ENCODE measurements around the gene SLC25A17. TPM values are rescaled to one million over a fixed set of nuclear protein-coding genes. Genes with fewer than 3 reads are reported as not detected.
"Not testable (repeated sequence)": the region's sequence is repeated elsewhere in the genome, so short reads cannot be mapped to it uniquely, and the experiment has no call there.

The SLC25A17 gene
- polyA plus RNA-seq, 1 experiment = 16.7 TPM

DNA sequence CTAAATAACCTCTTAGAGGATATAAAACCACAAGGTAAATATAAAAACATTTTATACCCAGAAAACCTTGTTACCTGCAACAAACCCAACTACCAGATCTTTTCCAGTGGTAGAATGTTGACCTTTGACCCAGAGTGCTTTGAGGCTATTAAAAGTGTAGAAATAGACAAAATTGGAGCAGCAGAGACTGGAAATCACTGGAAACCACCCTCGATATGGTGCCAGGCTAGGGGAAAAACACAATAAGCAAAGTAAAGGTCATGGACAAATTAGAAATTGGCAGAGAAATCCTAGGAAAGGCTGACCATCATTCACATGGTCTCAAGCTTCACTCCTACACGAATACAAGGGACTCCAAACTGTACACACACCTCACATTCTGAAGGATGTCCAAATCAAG lies 26.7 kb downstream of the SLC25A17 start:
- no peak overlapping the region for H3K4me3 ChIP-seq (ENCODE audit: low read depth, low read length)
- TF ChIP-seq CTCF (IDR thresholded peaks at IDR 0.05; ENCODE audit: insufficient read depth, low read depth, low read length) = no peak
- no peaks in the 10 kb centered on the region for H3K36me3 ChIP-seq (ENCODE audit: control insufficient read depth, insufficient read depth, low read length)
- CTCF ChIA-PET = no interaction called here
- no peaks in the 10 kb centered on the region for H3K27me3 ChIP-seq (ENCODE audit: control insufficient read depth, insufficient read depth, low read length)
- POLR2A ChIA-PET = no interaction called here
- DNase-seq (ENCODE audit: low read depth) = no peak

DNA sequence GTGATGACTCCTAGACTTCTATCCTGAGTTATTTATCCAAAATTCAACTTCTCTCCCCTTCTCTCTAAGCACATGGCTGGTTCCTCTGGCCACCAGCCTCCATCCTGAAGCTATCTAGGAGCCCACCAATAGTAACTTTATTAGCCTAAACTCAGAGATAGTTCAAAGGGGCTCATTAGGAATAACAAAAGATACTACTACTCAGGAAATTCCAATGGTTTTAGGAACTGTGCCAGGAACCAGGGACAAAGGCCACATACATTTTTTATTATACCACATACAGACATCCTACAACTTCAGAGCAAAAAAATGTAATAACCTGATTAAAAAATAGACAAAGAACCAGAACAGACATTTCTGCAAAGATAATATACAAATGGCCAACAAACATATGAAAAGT lies 27.9 kb downstream of the SLC25A17 start:
- H3K4me3 ChIP-seq (ENCODE audit: low read depth, low read length) = no peak overlapping the region
- CTCF ChIA-PET = no interaction called here

GRCh38 chr22:40789131-40789530 lies 30.0 kb downstream of the SLC25A17 start:
- POLR2A ChIA-PET = no interaction called here
- no peak for TF ChIP-seq CTCF (IDR thresholded peaks at IDR 0.05; ENCODE audit: insufficient read depth, low read depth, low read length)
- no peak overlapping the region for H3K4me3 ChIP-seq (ENCODE audit: low read depth, low read length)
- no peaks in the 10 kb centered on the region for H3K27me3 ChIP-seq (ENCODE audit: control insufficient read depth, insufficient read depth, low read length)
- CTCF ChIA-PET = no interaction called here
- H3K36me3 ChIP-seq (ENCODE audit: control insufficient read depth, insufficient read depth, low read length) = no peaks in the 10 kb centered on the region
- DNase-seq (ENCODE audit: low read depth) = no peak

More for the DNA sequence above, 27.9 kb downstream of the SLC25A17 start:
- POLR2A ChIA-PET = no interaction called here
- H3K27me3 ChIP-seq (ENCODE audit: control insufficient read depth, insufficient read depth, low read length) = no peaks in the 10 kb centered on the region
- DNase-seq (ENCODE audit: low read depth) = no peak
- no peaks in the 10 kb centered on the region for H3K36me3 ChIP-seq (ENCODE audit: control insufficient read depth, insufficient read depth, low read length)
- TF ChIP-seq CTCF (IDR thresholded peaks at IDR 0.05; ENCODE audit: insufficient read depth, low read depth, low read length) = no peak

DNA sequence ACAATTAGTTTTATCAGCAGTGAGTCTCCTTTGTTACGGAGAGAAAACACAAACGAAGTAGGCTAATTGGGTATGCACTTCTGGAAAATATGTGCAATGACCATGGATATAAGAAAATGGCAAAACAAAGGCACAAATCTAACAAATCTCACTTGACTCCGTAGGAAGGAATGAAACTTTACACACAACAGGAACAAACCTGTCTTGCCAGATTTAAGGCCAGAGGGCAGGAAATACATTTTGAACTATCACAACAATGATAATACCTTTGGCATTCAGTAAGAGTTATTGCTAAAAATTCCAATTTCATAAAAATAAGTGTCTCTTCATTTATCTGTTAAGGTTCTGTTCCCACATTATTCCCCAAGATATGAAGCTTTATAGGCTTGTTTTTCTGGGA lies 36.6 kb downstream of the SLC25A17 start:
- Histone ChIP-seq H3K36me3 (ENCODE audit: control insufficient read depth, insufficient read depth, low read length) (peaks cover 1% of the 10 kb centered on the region; the same call in 1 of the 2 replicates), H3K27me3 (ENCODE audit: control insufficient read depth, insufficient read depth, low read length) (no peaks in the 10 kb centered on the region), H3K4me3 (ENCODE audit: low read depth, low read length) (no peak overlapping the region)
- CTCF ChIA-PET = no interaction called here
- TF ChIP-seq CTCF (IDR thresholded peaks at IDR 0.05; ENCODE audit: insufficient read depth, low read depth, low read length) = no peak
- no peak for DNase-seq (ENCODE audit: low read depth)
- POLR2A ChIA-PET = no interaction called here

GRCh38 chr22:40781749-40782148 lies 37.4 kb downstream of the SLC25A17 start:
- ChIA-PET POLR2A (interaction anchor here (0.5 to 0.7 kb wide), 2 partner anchors 426 to 488 kb away, joined by 3 to 12 read pairs; no protein-coding TSS in a partner anchor), CTCF (interaction anchor here (0.7 kb wide), 1 partner anchor 26 kb away, joined by 4 read pairs; no protein-coding TSS in a partner anchor)
- DNase-seq (ENCODE audit: low read depth) = not testable (repeated sequence)

DNA sequence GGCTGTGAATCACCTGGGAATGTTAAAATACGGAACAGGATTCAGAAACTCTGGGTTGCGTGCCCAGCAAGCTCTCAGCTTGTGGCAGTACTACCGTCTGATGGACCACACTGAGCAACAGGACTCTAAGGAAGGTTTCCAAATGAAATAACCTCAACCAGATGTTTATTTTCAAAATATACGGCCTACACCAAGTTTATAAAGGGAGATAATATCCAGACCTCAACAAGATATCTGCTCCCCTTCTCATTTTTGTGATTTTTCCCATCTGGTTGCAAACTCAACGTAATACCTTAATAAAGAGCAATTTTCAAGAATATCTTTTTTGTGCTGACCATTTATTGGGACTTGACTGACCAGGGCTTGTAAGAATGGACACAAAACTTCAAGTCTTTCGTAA lies 49.4 kb downstream of the SLC25A17 start:
- no peak for DNase-seq (ENCODE audit: low read depth)
- peaks cover 5% of the 10 kb centered on the region for H3K36me3 ChIP-seq (ENCODE audit: control insufficient read depth, insufficient read depth, low read length)
- TF ChIP-seq CTCF (IDR thresholded peaks at IDR 0.05; ENCODE audit: insufficient read depth, low read depth, low read length) = no peak
- ChIA-PET POLR2A (no interaction called here), CTCF (interaction anchor here (1.2 kb wide), 1 partner anchor 84 kb away, joined by 5 read pairs; no protein-coding TSS in a partner anchor)
- H3K4me3 ChIP-seq (ENCODE audit: low read depth, low read length) = no peak overlapping the region
- no peaks in the 10 kb centered on the region for H3K27me3 ChIP-seq (ENCODE audit: control insufficient read depth, insufficient read depth, low read length)

More at GRCh38 chr22:40781749-40782148, 37.4 kb downstream of the SLC25A17 start:
- not testable (repeated sequence) for H3K36me3 ChIP-seq (ENCODE audit: control insufficient read depth, insufficient read depth, low read length); H3K27me3 ChIP-seq (ENCODE audit: control insufficient read depth, insufficient read depth, low read length); H3K4me3 ChIP-seq (ENCODE audit: low read depth, low read length)
